Measurements from ENCODE around the gene LARP4B.

LARP4B gene

GRCh38 chr10:828191-828590 lies 103.3 kb downstream of the LARP4B start:
- DNase-seq (ENCODE audit: low read depth in 2 of 2) = no peak

DNA sequence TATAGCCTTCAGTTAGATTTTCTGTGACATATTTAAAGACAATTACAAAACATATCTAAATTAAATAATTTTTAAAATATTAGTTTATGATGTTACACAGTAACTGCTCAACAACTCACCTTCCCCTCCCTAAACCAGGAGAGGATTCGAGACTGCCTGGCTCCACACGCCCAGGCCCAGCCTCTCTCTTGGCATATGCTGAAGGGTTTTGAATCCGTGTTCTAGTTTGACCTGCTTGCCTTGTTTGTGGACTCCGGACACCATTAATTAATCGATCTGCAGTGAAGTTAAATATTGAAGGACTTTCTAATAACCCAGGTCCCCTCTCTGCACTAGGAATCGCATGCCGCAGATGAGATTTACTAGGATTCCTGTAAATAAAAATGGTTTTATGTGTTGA lies 106.6 kb downstream of the LARP4B start:
- no peak for DNase-seq (ENCODE audit: low read depth in 2 of 2)

GRCh38 chr10:824497-824896 lies 107.0 kb downstream of the LARP4B start:
- no peak for DNase-seq (ENCODE audit: low read depth in 2 of 2)

- DNase-seq (ENCODE audit: low read depth in 2 of 2) = no peak
Measured at GRCh38 chr10:822661-823367, 108.7 kb downstream of the LARP4B start.

GRCh38 chr10:822197-822596 lies 109.3 kb downstream of the LARP4B start:
- DNase-seq (ENCODE audit: low read depth in 2 of 2) = no peak

DNA sequence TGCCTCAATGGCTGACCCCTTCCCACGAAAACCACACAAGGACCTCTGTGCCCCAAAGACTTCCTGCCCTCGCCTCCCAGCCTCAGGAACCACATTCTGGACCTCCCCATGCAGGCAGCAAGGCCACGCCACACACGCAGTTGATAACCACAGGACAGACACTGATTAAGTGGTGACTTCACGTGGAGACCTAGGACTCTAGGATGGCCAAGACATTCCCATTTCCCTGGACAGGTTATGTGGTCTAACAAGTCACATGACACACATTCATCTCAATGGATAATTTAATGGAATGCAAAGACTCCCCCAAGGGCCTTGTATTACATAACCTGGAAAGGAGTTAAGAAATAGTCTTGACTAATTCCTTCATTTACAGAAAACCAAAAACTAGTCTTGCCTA lies 110.2 kb downstream of the LARP4B start:
- peak in 1 of 2 experiments; percentile 9 for DNase-seq (ENCODE audit: low read depth in 2 of 2)

DNA sequence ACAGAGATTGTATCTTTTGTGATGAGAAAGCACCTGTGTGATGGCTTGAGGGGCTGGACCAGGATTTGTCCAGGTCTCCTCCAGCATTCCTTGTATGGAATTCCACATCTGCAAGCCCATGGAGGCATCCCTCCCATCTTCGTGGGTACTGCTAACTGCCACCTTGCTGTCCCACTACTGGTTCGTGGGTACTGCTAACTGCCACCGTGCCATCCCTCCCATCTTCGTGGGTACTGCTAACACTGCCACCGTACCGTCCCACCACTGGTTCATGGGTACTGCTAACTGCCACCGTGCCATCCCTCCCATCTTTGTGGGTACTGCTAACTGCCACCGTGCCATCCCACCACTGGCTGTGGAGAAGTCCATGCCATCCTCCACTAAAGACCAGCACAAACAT lies 111.7 kb downstream of the LARP4B start:
- DNase-seq (ENCODE audit: low read depth in 2 of 2) = no peak

DNA sequence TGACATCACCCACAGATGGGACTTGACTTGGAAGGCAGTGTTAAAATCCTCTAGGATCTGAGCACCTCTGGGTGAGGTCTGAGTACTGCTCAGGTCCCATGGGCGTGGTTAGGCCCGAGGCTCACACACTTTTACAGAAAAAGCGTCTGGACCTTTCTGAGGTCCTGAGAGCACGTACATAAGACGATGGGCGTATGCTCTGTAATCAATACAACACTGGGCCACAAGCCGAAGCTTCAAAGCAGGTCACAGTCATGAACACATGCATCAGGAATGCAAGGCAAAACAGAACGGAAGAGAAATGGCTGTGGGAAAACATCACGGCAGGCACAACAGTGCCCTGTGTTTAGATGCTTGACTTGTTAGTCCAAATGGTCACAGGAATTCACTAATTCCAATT lies 112.2 kb downstream of the LARP4B start:
- peak in 1 of 2 experiments; percentile 6 for DNase-seq (ENCODE audit: low read depth in 2 of 2)

- DNase-seq (ENCODE audit: low read depth in 2 of 2) = no peak
Measured at GRCh38 chr10:818526-819220, 112.8 kb downstream of the LARP4B start.

DNA sequence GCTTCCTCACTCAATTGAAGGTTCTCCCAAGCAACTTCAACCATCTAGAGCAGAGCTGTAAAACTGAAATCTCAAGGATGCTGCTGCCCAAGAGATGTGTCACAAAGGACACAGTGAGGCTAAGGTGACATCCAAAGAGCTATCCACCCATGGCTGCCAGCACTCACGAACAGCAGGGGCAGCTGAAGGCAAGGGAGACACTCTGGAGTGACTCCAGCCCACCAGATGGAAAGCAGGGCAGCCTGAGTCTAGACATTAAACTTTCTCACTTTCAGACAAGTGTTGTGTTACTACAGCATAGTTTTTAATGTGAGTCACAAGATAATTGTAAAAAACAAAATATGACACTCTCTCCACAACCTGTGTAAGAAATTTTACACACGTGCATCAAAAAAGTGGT lies 113.5 kb downstream of the LARP4B start:
- no peak for DNase-seq (ENCODE audit: low read depth in 2 of 2)

- no peak for DNase-seq (ENCODE audit: low read depth in 2 of 2)
Measured at GRCh38 chr10:817371-817770, 114.1 kb downstream of the LARP4B start.

DNA sequence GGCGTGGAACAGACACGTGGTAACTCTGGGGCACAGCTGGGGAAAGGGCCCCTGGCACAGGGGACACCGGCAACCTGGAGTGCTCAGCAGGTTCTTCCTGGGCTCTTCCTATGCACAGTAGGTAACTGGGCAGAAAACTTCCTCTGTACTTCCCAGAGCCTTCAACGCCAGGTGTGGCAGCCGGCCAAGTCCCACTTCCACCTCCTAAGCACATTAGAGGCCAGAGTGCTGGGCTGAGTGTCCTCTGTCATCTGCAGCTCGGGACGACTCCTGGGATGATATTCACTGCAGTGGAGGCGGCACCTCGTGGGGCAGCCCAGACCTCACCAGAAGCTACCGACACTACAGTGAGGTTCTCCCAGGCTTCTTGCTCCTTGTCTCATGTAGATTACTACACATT lies 114.5 kb downstream of the LARP4B start:
- no peak for DNase-seq (ENCODE audit: low read depth in 2 of 2)

DNA sequence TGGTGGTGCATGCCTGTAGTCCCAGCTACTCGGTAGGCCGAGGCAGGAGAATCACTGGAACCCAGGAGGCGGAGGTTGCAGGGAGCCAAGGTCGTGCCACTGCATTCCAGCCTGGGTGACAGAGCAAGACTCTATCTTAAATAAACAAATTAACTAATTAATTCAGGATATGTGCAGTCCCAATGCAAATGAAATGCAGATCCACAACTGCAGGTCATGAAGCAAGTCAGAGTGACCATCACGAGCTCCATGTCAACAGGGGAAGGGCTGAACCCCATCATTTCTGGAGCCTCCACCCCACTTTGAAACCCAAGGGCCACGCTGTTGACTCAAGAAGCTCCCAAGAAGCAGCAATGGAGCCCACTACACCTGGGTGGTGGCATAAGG lies 115.4 kb downstream of the LARP4B start:
- no peak for DNase-seq (ENCODE audit: low read depth in 2 of 2)

GRCh38 chr10:815338-816090 lies 116.0 kb downstream of the LARP4B start:
- DNase-seq (ENCODE audit: low read depth in 2 of 2) = no peak

DNA sequence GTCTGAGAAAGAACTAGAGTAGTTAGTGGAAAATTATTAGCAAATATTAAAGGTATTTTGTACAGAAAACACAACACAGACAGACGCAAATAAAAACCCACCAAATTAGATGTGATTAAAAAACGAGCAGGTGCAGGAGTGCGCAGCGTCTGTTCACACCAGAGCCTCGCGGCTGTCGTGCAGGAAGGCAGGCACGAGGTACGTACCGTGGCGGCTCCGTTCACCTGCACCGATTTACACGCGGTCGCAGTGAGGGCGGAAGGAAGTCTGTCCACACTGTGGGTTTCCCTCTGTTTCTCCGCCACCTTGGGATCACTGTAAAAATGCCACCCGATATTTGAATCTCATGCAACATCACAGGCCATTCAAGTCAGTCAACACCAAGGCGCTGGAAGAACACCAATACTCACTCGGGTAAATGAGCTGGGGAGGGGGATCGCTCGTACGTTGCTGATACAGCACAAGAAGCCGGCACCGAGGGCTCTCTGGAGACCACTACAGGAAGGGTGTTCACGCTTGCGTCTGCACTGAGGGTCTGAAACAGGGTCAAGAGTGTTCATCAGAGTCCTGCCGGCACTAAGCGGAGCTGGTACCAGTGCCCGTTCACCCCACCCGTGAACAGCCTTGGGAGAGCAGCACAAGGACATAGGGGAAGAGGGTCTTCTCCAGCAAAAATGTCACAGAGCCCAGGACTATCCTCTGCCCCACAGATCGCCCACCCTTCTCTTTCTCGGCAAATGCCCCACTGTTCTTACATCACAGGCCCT lies 116.8 kb downstream of the LARP4B start:
- DNase-seq (ENCODE audit: low read depth in 2 of 2) = no peak

GRCh38 chr10:813286-813685 lies 118.2 kb downstream of the LARP4B start:
- DNase-seq (ENCODE audit: low read depth in 2 of 2) = no peak

- no peak for DNase-seq (ENCODE audit: low read depth in 2 of 2)
Measured at GRCh38 chr10:812787-813186, 118.7 kb downstream of the LARP4B start.

- no peak for DNase-seq (ENCODE audit: low read depth in 2 of 2)
Measured at GRCh38 chr10:811379-812175, 119.9 kb downstream of the LARP4B start.

- DNase-seq (ENCODE audit: low read depth in 2 of 2) = no peak
Measured at GRCh38 chr10:810351-810846, 121.1 kb downstream of the LARP4B start.

GRCh38 chr10:809671-810350 lies 121.7 kb downstream of the LARP4B start:
- no peak for DNase-seq (ENCODE audit: low read depth in 2 of 2)
